Parathyroid adenoma (tissue), 2 donors: ENCODE measurements around the gene TPCN1.

ENCODE experiments used
- H2AFZ ChIP-seq: fragments of 300-600 bp; sonication (generic); one replicate; pipeline ENCODE4 v1.7.0; 2017; ENCODE audit warnings: antibody characterized with exemption, mild to moderate bottlenecking
- H3K27ac ChIP-seq: fragments of 300-600 bp; sonication (generic); one replicate; pipeline ENCODE4 v1.7.0; 2017
- H3K27me3 ChIP-seq: fragments of 300-600 bp; sonication (generic); one replicate; pipeline ENCODE4 v1.7.0; 2017; ENCODE audit warnings: low read length; ENCODE audit not compliant: control insufficient read depth, insufficient read depth
- H3K36me3 ChIP-seq: fragments of 300-600 bp; sonication (generic); one replicate; pipeline ENCODE4 v1.7.0; 2017; ENCODE audit warnings: low read length; ENCODE audit not compliant: control insufficient read depth, insufficient read depth
- H3K4me1 ChIP-seq: fragments of 300-600 bp; sonication (generic); one replicate; pipeline ENCODE4 v1.7.0; 2017; ENCODE audit warnings: control low read depth
- H3K4me2 ChIP-seq: fragments of 300-600 bp; sonication (generic); one replicate; pipeline ENCODE4 v1.7.0; 2017; ENCODE audit warnings: low read length
- H3K4me3 ChIP-seq: fragments of 300-600 bp; sonication (generic); one replicate; pipeline ENCODE4 v1.7.0; 2017; ENCODE audit warnings: low read depth, low read length
- H3K79me2 ChIP-seq: fragments of 300-600 bp; sonication (generic); one replicate; pipeline ENCODE4 v1.7.0; 2017; ENCODE audit warnings: control low read depth
- H3K9ac ChIP-seq: fragments of 300-600 bp; sonication (generic); one replicate; pipeline ENCODE4 v1.7.0; 2017; ENCODE audit warnings: mild to moderate bottlenecking
- H3K9me3 ChIP-seq: fragments of 300-600 bp; sonication (generic); one replicate; pipeline ENCODE4 v1.7.0; 2017; ENCODE audit warnings: low read length; ENCODE audit not compliant: control insufficient read depth
- CTCF ChIP-seq: fragments of 300-600 bp; sonication (generic); IDR thresholded peaks from one replicate; pipeline ENCODE4 v1.7.0; 2017; ENCODE audit warnings: antibody characterized with exemption, mild to moderate bottlenecking
- donor health status: primary hyperparathyroidism.

The TPCN1 gene

GRCh38 chr12:113221181-113221996 lies at the start of gene TPCN1:
TSS of gene TPCN1 (plus strand) at chr12:113221464. CDS start at chr12:113226853, 5,389 bp downstream.
- Histone ChIP-seq H3K9ac (peak within 1 kb of the TSS; percentile 40), H3K4me1 (peaks cover 17% of the 10 kb centered on the region), H2AFZ (peak within 1 kb of the TSS; percentile 96), H3K27ac (peak within 1 kb of the TSS; percentile 92), H3K4me2 (peak within 1 kb of the TSS; percentile 92), H3K9me3 (no peaks in the 10 kb centered on the region), H3K79me2 (peaks cover 7% of the 10 kb centered on the region), H3K27me3 (no peaks in the 10 kb centered on the region), H3K36me3 (no peaks in the 10 kb centered on the region), H3K4me3 (peak within 1 kb of the TSS; percentile 75)
- peak; percentile 16 for TF ChIP-seq CTCF

- Histone ChIP-seq H3K79me2 (peaks cover 3% of the 10 kb centered on the region), H3K4me2 (no peak overlapping the region), H2AFZ (no peak overlapping the region), H3K27ac (no peak overlapping the region), H3K9ac (no peak overlapping the region), H3K4me1 (peaks cover 20% of the 10 kb centered on the region), H3K4me3 (no peak overlapping the region), H3K9me3 (no peaks in the 10 kb centered on the region), H3K27me3 (no peaks in the 10 kb centered on the region), H3K36me3 (no peaks in the 10 kb centered on the region)
- TF ChIP-seq CTCF: no peak
Measured at GRCh38 chr12:113171543-113171942, 49.7 kb upstream of the TPCN1 start.

GRCh38 chr12:113172185-113172584 lies 49.1 kb upstream of the TPCN1 start:
- Histone ChIP-seq H3K9ac (no peak overlapping the region), H3K4me1 (peaks cover 20% of the 10 kb centered on the region), H3K9me3 (no peaks in the 10 kb centered on the region), H3K79me2 (peaks cover 3% of the 10 kb centered on the region), H3K27ac (peak overlapping the region; percentile 40), H2AFZ (no peak overlapping the region), H3K36me3 (no peaks in the 10 kb centered on the region), H3K27me3 (no peaks in the 10 kb centered on the region), H3K4me3 (no peak overlapping the region), H3K4me2 (no peak overlapping the region)
- no peak for TF ChIP-seq CTCF

DNA sequence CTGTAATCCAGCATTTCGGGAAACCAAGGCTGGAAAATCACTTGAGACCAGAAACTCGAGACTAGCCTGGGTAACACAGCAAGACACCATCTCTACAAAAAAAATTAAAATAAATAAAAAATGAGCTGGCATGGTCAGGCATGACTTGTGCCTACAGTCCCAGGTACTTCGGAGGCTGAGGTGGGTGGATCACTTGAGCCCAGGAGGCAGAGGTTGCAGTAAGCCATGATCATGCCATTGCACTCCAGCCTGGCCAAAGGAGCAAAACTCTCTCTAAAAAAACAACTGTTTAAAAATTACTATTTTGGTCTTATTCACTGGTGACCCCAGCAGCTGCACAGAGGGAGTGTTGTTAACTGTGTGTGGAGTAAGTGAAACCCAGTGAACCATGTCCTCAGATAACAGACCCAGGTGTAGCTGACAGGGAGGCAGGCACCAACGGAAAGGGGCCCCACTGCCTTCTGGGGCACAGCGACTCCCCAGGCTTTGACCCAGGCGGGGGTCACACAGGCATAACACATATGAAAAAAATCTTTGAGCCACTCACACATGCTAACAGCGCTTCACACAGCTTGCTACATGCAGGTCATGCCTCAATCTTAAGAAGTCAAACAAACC lies 48.1 kb upstream of the TPCN1 start:
- H3K9ac ChIP-seq: no peak overlapping the region
- no peak overlapping the region for H3K4me3 ChIP-seq
- H3K4me2 ChIP-seq: no peak overlapping the region
- peak overlapping the region; percentile 40 for H3K27ac ChIP-seq
- H3K36me3 ChIP-seq: no peaks in the 10 kb centered on the region
- no peak overlapping the region for H2AFZ ChIP-seq
- peaks cover 3% of the 10 kb centered on the region for H3K79me2 ChIP-seq
- H3K9me3 ChIP-seq: no peaks in the 10 kb centered on the region
- TF ChIP-seq CTCF: no peak
- no peaks in the 10 kb centered on the region for H3K27me3 ChIP-seq
- H3K4me1 ChIP-seq: peaks cover 12% of the 10 kb centered on the region
